T1000 (cell line): ENCODE results near the gene COL11A2.
"Not testable (repeated sequence)": the region's sequence is repeated elsewhere in the genome, so short reads cannot be mapped to it uniquely, and the experiment has no call there.

Source experiments
- DNase-seq: peaks from one replicate; lab custom pipeline; 2025; ENCODE audit warnings: mixed read lengths; lab: John Stamatoyannopoulos, UW

COL11A2 gene

DNA sequence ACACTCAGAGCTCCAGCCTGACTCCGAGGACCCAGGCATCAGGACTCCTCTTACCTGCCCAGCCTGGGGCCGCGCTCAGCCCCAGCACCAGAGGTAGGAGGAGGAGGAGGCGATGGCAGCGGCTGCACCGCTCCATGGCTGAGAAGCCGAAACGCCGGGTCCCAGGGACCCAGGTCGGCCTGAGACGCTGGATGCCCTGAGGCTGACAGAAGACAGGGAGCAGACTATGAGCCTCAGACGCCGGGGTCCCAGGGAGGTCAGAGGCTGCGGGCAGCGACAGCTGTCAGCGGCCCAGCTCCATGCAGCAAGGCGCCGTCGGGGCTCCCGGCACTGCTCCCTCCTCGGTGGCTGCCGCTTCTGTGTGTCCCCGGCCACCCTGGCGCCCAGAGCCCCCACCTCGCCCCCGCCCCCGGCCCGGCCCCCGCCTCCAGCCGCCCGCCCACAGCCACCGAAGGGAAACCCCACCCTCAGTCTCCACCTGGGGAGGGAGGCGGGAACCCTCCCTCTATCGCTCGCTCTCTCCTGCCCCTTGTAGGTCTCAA lies at the start of gene COL11A2:
Gene COL11A2 (minus strand): TSS at position 363 of the 542 bp plus-strand sequence. CDS start 227 bp downstream, at position 136.
- no peak for DNase-seq

DNA sequence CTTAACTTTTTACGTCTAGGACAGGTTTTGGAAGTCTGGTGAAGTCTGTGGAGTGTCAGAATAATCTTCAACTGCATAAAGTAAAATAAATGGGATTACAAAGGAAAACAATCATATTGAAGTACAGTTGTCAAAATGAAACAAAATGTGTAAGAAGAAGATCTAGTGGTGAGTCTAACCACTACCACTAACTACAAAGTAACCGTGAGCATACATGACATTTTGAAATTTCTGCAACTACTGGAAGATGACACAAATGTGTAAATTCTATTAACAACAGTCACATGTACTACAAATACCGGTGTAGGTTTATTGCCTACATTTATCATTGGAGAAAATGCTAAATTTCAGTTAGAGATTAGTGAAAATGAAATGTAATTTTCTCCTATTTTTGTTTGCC lies 49.7 kb upstream of the COL11A2 start:
- DNase-seq = no peak

DNA sequence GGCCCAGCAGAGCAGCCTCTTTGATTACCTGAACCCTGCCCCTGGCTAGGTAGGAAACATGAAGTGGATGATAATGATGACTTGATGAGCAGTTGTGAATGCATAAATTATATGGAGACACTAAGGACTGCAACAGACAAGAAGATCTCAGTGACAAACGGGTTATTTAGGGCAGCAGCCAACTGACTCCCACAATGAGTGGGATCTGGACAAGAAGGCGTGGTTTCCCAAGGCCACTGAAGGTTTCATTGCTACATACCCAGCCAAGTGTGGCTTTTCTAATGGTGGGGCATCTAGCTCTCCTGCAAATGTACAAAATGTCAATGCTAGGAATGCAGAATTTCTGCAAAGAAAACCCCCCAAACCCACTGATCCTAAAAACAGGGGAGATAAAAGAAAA lies 45.5 kb upstream of the COL11A2 start:
- DNase-seq = no peak

- DNase-seq = no peak
Measured at GRCh38 chr6:33236852-33237251, 44.6 kb upstream of the COL11A2 start.

DNA sequence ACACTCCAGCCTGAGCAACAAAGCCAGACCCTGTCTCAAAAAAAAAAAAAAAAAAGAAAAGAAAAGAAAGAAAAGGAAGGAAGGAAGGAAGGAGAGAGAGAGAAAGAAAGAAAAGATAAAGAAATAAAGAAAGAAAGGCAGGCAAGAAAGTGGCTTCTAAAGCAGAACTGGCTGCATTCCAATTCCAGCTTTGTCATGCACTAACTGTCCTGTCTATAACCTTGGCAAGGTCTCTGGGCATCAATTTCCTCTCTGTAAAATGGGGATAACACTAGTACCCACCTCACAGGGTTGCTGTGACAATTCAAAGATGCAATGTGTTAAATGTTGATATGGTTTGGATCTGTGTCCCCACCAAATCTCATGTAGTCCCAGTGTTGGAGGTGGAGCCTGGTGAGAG lies 44.1 kb upstream of the COL11A2 start:
- no peak for DNase-seq

GRCh38 chr6:33235221-33235634 lies 43.0 kb upstream of the COL11A2 start:
- DNase-seq = no peak

DNA sequence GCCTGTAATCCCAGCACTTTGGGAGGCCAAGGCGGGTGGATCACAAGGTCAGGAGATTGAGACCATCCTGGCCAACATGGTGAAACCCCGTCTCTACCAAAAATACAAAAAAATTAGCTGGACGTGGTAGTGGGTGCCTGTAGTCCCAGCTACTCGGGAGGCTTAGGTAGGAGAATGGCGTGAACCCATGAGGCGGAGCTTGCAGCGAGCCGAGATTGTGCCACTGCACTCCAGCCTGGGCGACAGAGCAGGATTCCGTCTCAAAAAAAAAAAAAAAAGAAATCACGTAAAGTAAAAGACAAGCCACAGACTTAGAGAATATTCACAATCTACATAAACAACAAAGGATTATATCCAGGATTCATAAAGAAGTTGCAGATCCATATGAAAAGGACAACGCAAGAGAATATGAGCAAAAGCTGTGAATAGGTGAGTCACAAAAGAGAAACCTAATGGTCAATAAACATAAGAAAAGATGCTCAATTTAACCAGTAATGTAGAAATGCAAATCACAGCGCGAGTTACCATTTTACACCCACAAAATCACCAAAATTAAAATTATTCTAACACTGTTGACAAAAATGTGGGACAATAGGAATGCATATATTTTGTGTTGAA lies 34.3 kb upstream of the COL11A2 start:
- not testable (repeated sequence) for DNase-seq

GRCh38 chr6:33217681-33218080 lies 25.4 kb upstream of the COL11A2 start:
- no peak for DNase-seq

DNA sequence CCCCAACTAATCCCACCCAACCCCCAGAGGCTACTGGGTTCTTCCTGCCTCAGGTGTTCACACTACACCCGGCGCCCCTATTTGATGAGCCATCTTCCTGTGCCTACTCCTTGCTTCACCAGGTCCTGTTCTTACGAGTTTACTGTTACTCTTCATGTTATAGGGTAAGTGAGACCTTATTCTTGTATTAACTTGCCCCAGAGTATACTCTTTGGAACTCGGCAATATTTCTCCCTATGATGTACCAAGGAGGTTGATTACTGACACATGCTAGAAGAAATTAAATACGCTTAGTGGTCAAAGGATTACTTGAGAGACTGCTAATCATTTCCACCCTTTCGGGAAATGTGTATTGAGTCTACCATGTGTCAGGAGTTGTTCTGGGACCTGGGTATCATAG lies 25.0 kb upstream of the COL11A2 start:
- DNase-seq = no peak

- no peak for DNase-seq
Measured at GRCh38 chr6:33216117-33216649, 23.9 kb upstream of the COL11A2 start.

GRCh38 chr6:33215271-33216116 lies 23.2 kb upstream of the COL11A2 start:
- DNase-seq = no peak

- DNase-seq = no peak
Measured at GRCh38 chr6:33213989-33214335, 21.7 kb upstream of the COL11A2 start.

- no peak for DNase-seq
Measured at GRCh38 chr6:33213166-33213988, 21.1 kb upstream of the COL11A2 start.

DNA sequence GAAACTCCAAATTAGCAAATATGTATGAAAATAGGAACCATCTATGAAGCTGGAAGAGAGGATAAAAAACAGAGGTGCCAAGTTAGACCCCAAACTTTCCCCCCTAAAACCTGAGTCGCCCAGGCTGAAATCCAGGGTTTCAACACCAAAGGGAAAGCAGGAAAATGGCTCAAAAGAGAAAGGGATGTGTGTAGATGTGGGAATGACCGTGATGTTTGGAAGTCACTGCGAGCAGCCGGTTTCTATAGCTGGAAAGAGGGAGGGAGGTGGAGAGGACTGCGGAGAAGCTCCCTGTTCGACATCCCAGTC lies 20.5 kb upstream of the COL11A2 start:
- DNase-seq = no peak

DNA sequence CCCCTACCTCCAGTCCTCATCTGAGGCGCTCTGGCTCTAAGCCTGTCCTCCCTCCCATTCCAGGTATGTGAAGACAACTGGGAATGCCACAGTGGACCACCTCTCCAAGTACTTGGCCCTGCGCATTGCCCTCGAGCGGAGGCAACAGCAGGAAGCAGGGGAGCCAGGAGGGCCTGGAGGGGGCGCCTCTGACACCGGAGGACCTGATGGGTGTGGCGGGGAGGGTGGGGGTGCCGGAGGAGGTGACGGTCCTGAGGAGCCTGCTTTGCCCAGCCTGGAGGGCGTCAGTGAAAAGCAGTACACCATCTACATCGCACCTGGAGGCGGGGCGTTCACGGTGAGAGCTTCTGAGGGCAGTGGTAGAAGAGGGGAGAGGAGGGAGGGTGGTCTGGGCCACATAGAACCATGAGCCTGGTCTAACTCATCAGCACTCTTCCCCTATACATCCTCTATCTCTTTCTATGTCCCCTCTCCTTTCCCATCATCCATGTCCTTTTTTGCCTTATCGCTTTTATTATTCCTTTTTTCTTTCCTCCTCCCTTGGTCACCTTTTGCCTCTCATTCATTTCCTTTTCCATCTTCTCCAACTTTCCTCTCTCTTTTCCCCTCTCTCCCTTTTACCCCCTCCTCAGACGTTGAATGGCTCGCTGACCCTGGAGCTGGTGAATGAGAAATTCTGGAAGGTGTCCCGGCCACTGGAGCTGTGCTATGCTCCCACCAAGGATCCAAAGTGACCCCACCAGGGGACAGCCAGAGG lies 19.6 kb upstream of the COL11A2 start:
- DNase-seq = no peak

- no peak for DNase-seq
Measured at GRCh38 chr6:33211136-33211535, 18.9 kb upstream of the COL11A2 start.

GRCh38 chr6:33209856-33210255 lies 17.6 kb upstream of the COL11A2 start:
- DNase-seq = no peak

DNA sequence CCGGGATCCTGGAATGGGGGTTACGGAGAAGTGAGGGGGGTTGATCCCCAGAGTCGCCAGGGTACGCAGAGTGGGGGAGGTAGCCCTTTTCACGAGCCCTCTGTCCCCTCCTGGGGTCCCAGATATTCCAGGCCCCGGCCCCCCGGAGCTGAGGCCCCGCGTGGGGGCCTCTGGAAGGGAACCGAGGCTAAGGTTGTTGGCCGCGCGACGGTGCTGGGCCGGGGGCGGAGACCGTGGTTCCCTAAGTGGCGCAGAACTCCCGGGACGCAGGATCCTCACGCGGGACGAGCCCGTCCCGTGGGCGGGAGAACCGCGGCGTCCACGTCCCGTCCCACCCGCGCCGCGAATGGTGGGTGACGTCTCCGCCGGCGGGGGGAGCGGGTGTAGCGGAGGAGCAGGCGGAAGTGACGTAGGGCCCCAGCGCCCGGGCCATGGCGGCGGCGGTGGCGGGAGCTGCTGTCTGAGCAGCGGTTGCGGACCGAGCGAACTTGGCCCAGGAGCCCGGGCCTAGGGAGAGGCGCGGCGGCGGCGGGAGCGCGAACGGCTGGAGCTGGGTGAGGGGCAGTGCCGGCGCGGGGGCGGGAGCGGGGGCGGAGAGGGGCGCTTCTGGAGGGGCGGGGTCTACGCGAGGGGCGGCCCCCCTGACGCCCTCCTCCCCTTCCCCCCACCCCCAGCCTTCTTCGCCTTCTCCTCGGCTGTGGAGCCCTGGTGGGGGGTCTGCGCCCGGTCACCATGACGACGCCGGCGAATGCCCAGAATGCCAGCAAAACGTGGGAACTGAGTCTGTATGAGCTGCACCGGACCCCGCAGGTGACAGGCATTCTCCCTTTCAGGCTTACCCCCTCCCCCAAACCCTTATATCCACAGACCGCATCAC lies 16.1 kb upstream of the COL11A2 start, which contains the start of gene RING1:
Gene RING1 (plus strand): TSS at position 410 of the 877 bp plus-strand sequence. CDS start 323 bp downstream, at position 733.
- DNase-seq = peak; percentile 71

- DNase-seq = peak; percentile 40
Measured at GRCh38 chr6:33207552-33208090, 15.4 kb upstream of the COL11A2 start.
